HG02610 (cell line): ENCODE results near the gene LRP2.
A peak's percentile ranks its signal among the peaks of the same experiment; 100 is the strongest.

ENCODE experiments used
- ATAC-seq: cut with Tn5 transposase; IDR thresholded peaks from one replicate; pipeline ENCODE4 v1.9.1; 2021; ENCODE audit warnings: mild to moderate bottlenecking, moderate library complexity; ENCODE audit not compliant: unreplicated experiment

Gene LRP2

DNA sequence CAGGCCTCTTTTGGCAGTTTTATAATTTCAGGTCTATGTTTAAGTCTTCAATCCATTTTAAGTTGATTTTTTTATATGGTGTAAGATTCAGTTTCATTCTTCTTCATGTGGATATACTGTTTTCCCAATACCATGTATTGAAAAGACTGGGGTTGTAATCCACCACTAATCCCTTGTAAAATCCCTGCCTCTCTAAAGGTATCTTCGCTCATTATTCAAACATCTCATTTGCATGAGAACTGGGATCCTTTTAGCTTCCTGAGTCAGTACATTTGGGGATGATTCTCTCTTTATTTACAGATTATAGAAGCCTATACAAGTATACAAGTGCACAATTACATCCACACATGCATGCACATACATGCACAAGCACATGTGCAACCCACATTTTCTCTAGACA is 267.7 kb downstream of the LRP2 start:
- no peak for ATAC-seq

DNA sequence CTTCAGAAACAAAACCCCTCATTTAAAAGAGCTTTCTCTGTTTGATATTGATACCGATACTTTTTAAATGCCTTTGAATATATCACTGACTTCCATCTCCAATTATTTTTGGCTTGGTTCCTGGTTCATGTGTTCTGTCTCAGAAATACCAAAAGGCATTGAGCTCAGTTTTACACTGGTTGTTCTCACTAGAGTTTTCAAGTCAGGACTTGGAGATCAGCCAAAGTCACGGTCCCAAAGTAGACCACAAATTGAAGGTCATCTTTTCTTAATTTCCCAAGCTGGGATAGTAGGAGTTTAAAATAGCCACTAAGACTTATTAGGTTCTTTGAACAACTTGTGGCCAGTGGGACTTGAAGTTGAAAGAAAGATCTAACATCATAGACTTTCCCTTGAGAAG is 268.8 kb downstream of the LRP2 start:
- peak; percentile 32 for ATAC-seq

DNA sequence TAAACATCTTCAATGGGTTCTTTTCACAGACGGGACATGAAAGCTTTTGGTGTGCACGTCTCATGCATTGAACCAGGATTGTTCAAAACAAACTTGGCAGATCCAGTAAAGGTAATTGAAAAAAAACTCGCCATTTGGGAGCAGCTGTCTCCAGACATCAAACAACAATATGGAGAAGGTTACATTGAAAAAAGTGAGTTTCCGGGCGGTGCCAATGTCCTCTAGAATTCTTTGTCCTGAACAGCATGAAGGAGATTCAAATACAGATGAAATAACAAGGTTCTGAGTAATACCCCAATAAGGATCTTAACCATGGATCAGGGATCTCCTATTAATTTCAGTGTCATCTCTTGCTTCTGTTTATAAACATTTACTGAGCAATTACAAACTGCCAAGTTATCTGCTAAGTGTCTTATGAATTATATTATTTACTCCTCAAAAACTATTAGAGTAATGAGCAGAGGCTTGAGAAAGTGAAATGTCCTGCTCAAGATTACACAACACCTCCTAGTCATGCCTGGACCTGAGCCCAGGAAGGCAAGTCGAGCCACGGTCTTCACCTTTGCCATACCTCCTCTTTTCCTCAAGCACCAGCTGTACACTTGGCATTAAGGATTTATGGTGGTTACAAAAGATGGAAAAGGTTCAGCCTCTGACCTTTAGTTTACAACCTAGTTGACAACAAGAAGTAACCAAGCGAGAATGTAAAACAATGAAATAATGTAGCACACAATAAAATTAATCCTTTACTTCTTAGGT is 270.4 kb downstream of the LRP2 start:
- no peak for ATAC-seq

DNA sequence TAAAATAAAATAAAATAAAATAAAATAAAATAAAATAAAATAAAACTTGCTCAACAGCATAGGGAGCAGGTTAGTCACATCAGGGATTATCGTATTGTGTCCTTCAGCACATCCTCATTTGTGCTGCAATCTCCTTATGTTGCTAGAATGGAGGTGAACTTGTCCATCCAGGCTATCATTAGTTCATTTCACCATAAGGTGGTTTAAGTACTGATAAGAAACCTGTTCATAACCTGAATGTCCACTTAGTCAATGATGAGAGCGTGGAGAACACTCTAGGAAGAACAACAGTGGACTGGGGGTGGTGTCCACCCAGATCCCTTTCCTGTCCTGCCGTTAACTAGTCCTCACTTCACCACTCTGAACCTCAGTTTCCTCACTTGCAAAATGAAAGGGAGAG is 271.1 kb downstream of the LRP2 start:
- no peak for ATAC-seq

DNA sequence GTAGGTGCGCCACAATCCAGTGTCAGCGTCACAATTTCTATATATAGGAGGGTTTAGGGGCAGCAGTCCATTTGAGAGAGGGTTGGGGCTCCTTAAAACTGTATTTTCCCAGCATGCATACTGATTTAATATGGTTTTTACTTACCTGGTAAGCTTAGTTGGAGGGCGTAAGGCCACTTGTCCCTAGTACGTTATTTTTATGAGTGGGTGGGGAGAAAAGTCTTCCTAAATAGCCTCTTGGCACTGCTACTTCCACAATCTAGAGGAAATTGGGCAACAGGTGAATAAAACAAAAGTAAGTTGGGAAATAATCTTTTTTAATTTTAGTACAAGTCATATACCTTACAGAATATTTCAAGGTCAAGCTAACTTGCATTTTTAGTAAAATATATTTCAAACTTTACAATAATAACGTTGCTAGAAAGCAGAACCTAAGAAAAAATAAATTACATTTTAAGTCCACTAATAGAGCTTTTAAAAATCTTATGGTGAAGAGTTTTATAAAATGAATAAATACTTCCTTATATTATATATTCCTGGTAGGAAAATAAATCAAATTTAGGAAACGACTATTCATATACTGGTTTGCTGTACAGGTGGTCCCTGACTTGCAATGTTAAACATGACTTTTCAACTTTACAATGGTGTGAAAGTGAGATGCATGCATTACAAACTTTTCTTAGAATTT is 272.1 kb downstream of the LRP2 start:
- ATAC-seq = no peak

DNA sequence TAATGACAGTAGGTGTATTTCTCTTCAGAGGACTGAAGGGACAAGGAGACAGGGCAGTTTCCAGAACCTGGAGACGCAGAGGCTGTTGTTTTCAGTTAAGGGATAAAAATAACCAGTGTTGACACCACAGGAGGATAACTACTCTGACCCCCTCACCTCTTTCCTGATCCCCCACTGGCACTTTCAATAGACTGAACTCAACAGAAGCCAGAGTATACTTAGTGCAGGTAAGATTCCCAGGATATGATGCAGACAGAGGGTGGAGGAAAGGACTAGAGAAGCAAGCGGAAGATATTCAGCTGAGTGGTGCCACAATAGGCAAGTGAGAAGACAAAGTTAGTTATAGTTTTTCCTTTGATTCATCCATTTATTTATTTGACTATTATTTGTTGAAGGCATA is 273.2 kb downstream of the LRP2 start:
- no peak for ATAC-seq

DNA sequence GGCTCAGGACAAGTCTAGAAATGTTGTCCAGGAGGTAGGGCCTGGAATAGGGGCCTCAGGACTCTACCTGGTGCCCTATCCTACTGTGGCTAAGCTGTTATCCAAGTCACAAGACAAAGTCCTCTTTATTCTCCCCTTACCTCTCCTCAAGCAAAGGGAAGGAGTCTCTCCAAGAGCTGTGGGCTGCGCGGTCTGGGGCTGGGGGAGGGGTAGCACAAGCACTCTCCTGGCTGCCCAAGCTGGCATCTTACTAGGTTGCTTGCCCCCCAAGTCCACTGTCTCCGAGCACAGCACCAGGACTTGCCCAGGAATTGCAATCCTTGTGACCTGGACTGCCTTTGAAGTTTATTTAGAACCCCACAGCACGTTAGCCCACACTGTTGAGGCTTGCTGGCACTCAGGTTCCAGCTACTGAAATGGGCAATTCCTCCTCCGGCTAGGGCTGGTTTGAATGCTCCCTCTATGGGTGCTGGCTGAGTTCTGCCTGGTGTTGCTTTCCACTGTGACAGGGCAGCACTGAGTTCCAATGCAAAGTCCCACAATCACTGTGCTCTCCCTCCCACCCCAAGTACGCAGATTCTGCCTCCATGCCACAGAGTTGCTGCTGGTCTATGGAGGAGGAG is 274.5 kb downstream of the LRP2 start:
- ATAC-seq = no peak

DNA sequence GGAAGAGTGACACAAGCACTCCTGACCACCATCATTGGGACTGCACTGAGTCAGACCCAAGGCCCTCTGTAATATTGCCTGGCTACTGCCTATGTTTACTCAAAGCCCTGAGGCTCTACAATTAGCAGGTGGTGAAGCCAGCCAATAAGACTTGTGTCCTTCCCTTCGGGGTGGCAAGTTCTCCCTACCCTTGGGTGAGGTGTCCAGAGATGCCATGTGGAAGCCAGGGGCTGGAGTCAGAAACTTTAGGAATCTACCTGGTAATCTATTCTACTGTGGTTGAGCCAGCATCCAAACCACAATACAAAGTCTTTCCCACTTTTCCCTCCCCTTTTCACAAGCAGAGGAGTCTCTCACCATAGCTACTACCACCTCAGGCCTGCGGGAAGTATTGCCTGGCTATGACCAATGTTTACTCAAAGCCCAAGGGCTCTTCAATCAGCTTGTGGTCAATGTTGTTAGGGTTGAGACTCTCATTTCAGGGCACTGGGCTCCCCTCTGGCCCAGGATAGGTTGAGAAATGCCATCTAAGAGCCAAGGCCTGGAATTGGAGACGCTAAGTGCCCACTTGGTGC is 275.4 kb downstream of the LRP2 start:
- ATAC-seq = no peak

DNA sequence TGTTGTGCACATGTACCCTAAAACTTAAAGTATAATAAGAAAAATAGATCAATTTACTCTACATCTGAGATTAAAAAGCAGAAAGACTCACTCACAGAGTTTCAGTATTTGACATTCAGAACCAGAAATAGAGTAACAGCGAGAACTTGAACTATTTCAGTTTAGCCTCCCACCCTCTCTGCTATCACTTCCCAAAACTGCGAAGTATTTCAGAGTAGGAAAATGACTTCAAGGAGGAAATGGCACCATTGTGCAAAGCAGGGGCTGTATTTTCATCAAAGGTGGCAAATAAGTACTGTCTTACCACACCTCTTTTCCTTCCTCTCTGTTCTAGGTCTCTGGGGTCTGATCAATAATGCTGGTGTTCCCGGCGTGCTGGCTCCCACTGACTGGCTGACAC is 279.3 kb downstream of the LRP2 start:
- peak; percentile 75 for ATAC-seq

DNA sequence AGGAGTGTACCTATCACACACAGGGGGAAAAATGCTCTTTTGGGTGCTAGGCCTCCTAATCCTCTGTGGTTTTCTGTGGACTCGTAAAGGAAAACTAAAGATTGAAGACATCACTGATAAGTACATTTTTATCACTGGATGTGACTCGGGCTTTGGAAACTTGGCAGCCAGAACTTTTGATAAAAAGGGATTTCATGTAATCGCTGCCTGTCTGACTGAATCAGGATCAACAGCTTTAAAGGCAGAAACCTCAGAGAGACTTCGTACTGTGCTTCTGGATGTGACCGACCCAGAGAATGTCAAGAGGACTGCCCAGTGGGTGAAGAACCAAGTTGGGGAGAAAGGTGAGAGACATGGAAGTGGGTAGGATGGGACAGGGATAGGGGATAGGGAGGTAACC is 280.8 kb downstream of the LRP2 start:
- no peak for ATAC-seq

DNA sequence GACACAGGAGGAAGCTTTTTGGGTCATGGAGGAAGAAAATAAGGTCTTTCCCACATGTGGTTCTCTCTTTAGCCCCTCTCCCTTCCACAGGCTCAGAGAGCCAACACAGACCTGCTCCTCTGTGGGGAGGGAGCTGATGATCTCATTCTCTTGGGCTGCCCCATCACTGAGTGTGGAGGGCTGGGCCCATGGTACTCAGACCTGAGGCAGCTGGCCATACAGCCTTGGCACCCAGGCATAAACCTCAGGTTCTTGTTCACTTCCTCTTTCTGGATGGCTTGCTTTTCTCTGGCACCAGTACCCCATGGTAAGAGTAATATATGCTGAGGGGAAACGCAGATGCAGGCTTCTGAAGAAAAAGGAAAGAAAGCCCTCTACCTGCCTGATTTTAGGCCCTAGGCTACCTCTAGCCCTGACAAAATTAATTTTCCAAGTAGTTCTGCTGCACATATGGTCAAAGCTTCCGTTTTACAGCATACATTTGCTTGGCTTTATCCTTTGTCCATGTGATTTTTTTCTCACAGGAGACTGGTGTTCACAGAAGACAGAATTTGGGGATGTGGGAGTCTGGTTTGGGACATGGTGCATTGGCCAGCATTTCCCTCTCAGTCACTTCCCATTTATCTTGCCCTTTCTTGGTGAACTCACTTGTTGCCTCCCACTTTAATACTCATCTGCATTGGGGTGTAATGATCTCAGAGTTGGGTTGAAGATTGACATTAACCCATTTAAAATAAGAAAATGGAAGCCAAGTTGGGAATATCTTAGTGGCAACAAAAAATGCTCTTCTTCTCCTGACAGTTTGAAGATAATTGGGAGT is 281.9 kb downstream of the LRP2 start:
- ATAC-seq = peak; percentile 79

DNA sequence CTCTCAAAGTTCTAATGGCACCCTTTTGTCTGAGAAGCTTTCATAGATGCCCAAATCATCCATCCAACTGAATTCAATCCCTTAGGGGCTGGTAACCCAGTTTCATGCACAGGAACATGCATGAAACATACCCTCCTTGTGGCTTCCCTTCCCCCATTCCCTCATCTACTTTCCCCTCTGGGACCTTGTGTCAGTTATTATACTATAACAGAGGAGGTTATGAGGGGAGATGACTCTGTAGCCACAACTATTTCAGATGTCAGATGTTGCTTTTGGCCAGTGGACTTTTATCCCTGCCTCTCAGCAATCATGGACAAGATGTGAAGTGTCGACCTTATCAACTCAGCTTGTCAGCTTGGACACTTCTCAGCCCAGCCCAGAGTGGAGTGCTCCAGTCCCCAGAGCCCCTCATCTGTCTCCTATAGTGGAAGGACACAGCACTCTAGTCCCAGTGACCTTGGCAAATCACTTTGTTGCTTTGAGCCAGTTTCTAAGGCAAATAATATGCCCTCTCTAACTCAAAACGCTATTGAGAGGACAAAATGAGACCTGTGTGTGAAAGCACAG is 284.6 kb downstream of the LRP2 start:
- no peak for ATAC-seq
